ENCODE results near the gene ADGRF3.
"Not testable (repeated sequence)": the region's sequence is repeated elsewhere in the genome, so short reads cannot be mapped to it uniquely, and the experiment has no call there.

The ADGRF3 gene

GRCh38 chr2:26274058-26274613 is 72.5 kb downstream of the ADGRF3 start:
- TF ChIP-seq, protein P1, sequence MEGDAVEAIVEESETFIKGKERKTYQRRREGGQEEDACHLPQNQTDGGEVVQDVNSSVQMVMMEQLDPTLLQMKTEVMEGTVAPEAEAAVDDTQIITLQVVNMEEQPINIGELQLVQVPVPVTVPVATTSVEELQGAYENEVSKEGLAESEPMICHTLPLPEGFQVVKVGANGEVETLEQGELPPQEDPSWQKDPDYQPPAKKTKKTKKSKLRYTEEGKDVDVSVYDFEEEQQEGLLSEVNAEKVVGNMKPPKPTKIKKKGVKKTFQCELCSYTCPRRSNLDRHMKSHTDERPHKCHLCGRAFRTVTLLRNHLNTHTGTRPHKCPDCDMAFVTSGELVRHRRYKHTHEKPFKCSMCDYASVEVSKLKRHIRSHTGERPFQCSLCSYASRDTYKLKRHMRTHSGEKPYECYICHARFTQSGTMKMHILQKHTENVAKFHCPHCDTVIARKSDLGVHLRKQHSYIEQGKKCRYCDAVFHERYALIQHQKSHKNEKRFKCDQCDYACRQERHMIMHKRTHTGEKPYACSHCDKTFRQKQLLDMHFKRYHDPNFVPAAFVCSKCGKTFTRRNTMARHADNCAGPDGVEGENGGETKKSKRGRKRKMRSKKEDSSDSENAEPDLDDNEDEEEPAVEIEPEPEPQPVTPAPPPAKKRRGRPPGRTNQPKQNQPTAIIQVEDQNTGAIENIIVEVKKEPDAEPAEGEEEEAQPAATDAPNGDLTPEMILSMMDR (IDR thresholded peaks at IDR 0.05; ENCODE audit: extremely low read depth, insufficient read depth, missing control alignments): no peak
- in situ Hi-C loops (cut with MboI; ENCODE audit: low pct_unique_long_range_greater_than_20kb, low sequenced_read_pairs, unreplicated experiment): no loop called here
- DNase-seq (ENCODE audit: low spot score): no peak

DNA sequence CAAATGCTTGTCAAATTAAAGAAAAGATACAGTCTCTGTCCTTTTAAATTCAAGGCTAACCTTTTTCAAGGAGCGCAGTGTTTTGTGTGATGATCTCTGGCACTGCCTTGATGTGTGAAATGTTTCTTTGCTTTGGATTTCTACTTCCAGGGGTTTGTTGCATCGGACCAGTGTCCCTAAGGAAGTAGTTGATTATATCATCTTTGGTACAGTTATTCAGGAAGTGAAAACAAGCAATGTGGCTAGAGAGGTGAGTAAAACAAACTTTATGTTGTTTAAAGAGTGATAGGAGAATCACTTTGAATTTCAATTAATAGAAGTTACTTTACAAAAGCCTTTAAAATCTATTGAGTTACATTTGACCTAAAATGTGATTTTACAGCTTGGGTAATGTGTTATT is 73.1 kb downstream of the ADGRF3 start:
- TF ChIP-seq, protein P1 (IDR thresholded peaks at IDR 0.05; ENCODE audit: extremely low read depth, insufficient read depth, missing control alignments): no peak
- in situ Hi-C loops (cut with MboI; ENCODE audit: low pct_unique_long_range_greater_than_20kb, low sequenced_read_pairs, unreplicated experiment): no loop called here
- DNase-seq (ENCODE audit: low spot score): no peak

- TF ChIP-seq, protein P1 (IDR thresholded peaks at IDR 0.05; ENCODE audit: extremely low read depth, insufficient read depth, missing control alignments): no peak
Measured at GRCh38 chr2:26270373-26270772, 76.2 kb downstream of the ADGRF3 start.

GRCh38 chr2:26269571-26270158 is 76.9 kb downstream of the ADGRF3 start:
- TF ChIP-seq, protein P1 (IDR thresholded peaks at IDR 0.05; ENCODE audit: extremely low read depth, insufficient read depth, missing control alignments): no peak
- in situ Hi-C loops (cut with MboI; ENCODE audit: low pct_unique_long_range_greater_than_20kb, low sequenced_read_pairs, unreplicated experiment): no loop called here
- DNase-seq (ENCODE audit: low spot score): peak; percentile 18

More at GRCh38 chr2:26270373-26270772, 76.2 kb downstream of the ADGRF3 start:
- no peak for DNase-seq (ENCODE audit: low spot score)
- in situ Hi-C loops (cut with MboI; ENCODE audit: low pct_unique_long_range_greater_than_20kb, low sequenced_read_pairs, unreplicated experiment): no loop called here

DNA sequence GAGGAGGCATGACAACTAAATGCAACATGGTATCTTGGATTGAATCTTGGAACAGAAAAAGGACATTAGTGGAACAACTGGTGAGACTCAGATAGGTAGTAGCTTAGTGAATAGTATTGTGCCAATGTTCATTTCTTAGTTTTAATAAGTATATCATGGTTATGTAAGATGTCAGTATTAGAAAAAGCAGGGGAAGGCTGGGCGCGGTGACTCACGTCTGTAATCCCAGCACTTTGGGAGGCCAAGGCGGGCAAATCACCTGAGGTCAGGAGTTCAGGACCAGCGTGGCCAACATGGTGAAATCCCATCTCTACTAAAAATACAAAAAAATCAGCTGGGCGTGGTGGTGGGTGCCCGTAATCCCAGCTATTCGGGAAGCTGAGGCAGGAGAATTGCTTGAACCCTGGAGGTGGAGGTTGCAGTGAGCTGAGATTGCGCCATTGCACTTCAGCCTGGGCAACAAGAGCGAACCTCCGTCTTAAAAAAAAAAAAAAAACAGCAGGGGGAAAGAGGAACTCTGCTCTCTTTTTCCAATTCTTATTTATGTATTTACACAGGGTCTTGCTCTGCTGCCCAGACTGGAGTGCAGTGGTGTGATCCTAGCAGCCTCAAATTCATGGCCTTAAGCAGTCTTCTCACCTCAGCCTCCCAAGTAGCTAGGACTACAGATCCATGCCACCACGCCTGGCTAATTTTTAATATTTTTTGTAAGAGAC is 77.8 kb downstream of the ADGRF3 start:
- DNase-seq (ENCODE audit: low spot score); in situ Hi-C loops (cut with MboI; ENCODE audit: low pct_unique_long_range_greater_than_20kb, low sequenced_read_pairs, unreplicated experiment): not testable (repeated sequence)

DNA sequence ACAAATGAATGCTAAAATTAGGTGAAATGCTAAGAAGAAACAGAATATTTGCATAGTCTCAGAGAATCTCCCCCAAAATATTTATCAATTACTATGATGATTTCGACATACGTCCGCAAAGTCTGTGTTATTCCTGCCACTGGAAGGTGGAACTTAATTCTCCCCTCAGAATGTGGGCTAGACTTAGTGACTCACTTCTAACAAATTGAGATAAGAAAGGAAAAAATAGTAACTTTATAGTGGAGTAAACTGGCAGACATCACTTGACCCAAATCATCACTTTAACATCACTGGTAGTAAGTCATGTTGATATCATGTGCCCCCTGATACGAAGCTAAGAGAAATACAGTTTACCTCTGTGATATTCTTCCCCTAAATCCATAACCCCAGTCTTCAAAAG is 78.4 kb downstream of the ADGRF3 start:
- DNase-seq (ENCODE audit: low spot score): no peak
- in situ Hi-C loops (cut with MboI; ENCODE audit: low pct_unique_long_range_greater_than_20kb, low sequenced_read_pairs, unreplicated experiment): no loop called here
- TF ChIP-seq, protein P1 (IDR thresholded peaks at IDR 0.05; ENCODE audit: extremely low read depth, insufficient read depth, missing control alignments): no peak

- DNase-seq (ENCODE audit: low spot score); in situ Hi-C loops (cut with MboI; ENCODE audit: low pct_unique_long_range_greater_than_20kb, low sequenced_read_pairs, unreplicated experiment): not testable (repeated sequence)
Measured at GRCh38 chr2:26258836-26259235, 87.8 kb downstream of the ADGRF3 start.

Data from GM13977 (cell line).